Tibial nerve (tissue), 4 donors: ENCODE measurements around the gene CHRNG. TPM values are rescaled to one million over a fixed set of nuclear protein-coding genes. Genes with fewer than 3 reads are reported as not detected.

ENCODE experiments used
- DNase-seq, 2 donors: peaks; one replicate each; pipeline ENCODE4 v3.0.0-alpha.2; 2019; ENCODE audit warnings: low spot score in 2 of 2
- H3K27ac ChIP-seq, 4 donors: fragments of 200-600 bp; sonication (generic) in 3 of 4; one replicate each; pipeline ENCODE4 v1.5.1; 2017 to 2019; ENCODE audit warnings: mild to moderate bottlenecking in 1 of 4
- H3K27me3 ChIP-seq, 2 donors: fragments of 200-600 bp; sonication (generic) in 1 of 2; one replicate each; pipeline versions ENCODE4 v1.5.1 to v1.6.0; 2017 to 2019
- H3K36me3 ChIP-seq, 3 donors: fragments of 200-600 bp; sonication (generic); one replicate each; pipeline ENCODE4 v1.5.1; 2018 to 2019
- H3K4me1 ChIP-seq, 4 donors: fragments of 200-600 bp; sonication (generic) in 3 of 4; one replicate each; pipeline ENCODE4 v1.5.1; 2017 to 2019
- H3K4me3 ChIP-seq, 4 donors: fragments of 200-600 bp; sonication (generic) in 3 of 4; one replicate each; pipeline ENCODE4 v1.5.1; 2017 to 2019; ENCODE audit warnings: mild to moderate bottlenecking in 1 of 4, moderate library complexity in 1 of 4
- H3K9me3 ChIP-seq, 4 donors: fragments of 200-600 bp; sonication (generic) in 3 of 4; one replicate each; pipeline ENCODE4 v1.5.1; 2017 to 2019
- EP300 ChIP-seq, 2 donors: sonication (generic); formaldehyde crosslinking; IDR thresholded peaks; one replicate each; pipeline ENCODE4 v1.6.1; 2017; ENCODE audit warnings: antibody characterized with exemption in 2 of 2, mild to moderate bottlenecking in 1 of 2
- POLR2A ChIP-seq, 2 donors: fragments of 450-650 bp; IDR thresholded peaks; one replicate each; pipeline ENCODE4 v1.6.1; 2017; ENCODE audit warnings: antibody characterized with exemption in 2 of 2, mild to moderate bottlenecking in 2 of 2, moderate library complexity in 2 of 2
- WGBS, 2 donors: methylation state at CpG; one replicate each; pipeline ENCODE4 v1.1.5; 2018; 5-methylcytosine and 5-hydroxymethylcytosine counted together
- total RNA-seq, 4 donors: library from RNA; depleted of rRNA; stranded (reverse); fragments of >200 nt; gene quantifications; one replicate each; pipeline ENCODE4 v1.1.0, GENCODE V29; 2016
- TF ChIP-seq, protein P1 (sequence below), 5 experiments: fragments of 200-600 bp in 3 of 5; fragments of 450-650 bp in 2 of 5; sonication (generic) in 3 of 5; IDR thresholded peaks; one replicate each; pipeline ENCODE4 v1.5.1; 2016 to 2019; ENCODE audit warnings: antibody characterized with exemption in 5 of 5, mild to moderate bottlenecking in 3 of 5, moderate library complexity in 2 of 5

CHRNG gene
- total RNA-seq, 4 donors from 2014 or later = not detected

DNA sequence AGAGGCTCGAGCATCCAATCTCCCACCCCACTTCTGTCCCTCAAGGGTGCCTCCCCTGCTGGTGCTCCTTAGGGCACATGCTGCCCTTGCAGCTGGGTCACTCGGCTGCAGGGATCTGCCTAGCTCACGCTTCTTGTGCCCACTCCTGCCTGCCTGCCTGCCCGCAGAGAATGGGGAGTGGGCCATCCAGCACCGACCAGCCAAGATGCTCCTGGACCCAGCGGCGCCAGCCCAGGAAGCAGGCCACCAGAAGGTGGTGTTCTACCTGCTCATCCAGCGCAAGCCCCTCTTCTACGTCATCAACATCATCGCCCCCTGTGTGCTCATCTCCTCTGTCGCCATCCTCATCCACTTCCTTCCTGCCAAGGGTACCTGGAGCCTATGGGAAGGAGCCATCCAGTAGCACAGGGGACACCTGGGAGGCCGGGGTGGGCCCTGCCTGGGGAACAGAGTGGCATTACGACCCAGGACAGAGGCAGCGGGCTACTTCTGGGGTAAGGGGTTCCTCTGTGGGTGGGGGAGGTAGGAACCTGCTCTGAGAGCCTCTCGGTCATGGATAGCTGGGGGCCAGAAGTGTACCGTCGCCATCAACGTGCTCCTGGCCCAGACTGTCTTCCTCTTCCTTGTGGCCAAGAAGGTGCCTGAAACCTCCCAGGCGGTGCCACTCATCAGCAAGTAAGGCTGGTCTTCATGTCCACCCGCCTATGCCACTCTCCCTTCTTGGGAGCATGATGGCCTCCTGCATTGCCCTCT lies 3.4 kb downstream of the CHRNG start:
- Histone ChIP-seq H3K9me3 (peaks cover 0 to 11% (median 0%) of the 10 kb centered on the region in 4 donors), H3K27me3 (peaks cover 0 to 16% of the 10 kb centered on the region in 2 donors), H3K27ac (no peak overlapping the region), H3K36me3 (peaks cover 0 to 39% (median 0%) of the 10 kb centered on the region in 3 donors), H3K4me1 (peaks cover 0 to 5% (median 0%) of the 10 kb centered on the region in 4 donors), H3K4me3 (no peak overlapping the region)
- TF ChIP-seq POLR2A (IDR thresholded peaks at IDR 0.05) (no peak), EP300 (IDR thresholded peaks at IDR 0.05) (no peak)
- TF ChIP-seq, protein P1, sequence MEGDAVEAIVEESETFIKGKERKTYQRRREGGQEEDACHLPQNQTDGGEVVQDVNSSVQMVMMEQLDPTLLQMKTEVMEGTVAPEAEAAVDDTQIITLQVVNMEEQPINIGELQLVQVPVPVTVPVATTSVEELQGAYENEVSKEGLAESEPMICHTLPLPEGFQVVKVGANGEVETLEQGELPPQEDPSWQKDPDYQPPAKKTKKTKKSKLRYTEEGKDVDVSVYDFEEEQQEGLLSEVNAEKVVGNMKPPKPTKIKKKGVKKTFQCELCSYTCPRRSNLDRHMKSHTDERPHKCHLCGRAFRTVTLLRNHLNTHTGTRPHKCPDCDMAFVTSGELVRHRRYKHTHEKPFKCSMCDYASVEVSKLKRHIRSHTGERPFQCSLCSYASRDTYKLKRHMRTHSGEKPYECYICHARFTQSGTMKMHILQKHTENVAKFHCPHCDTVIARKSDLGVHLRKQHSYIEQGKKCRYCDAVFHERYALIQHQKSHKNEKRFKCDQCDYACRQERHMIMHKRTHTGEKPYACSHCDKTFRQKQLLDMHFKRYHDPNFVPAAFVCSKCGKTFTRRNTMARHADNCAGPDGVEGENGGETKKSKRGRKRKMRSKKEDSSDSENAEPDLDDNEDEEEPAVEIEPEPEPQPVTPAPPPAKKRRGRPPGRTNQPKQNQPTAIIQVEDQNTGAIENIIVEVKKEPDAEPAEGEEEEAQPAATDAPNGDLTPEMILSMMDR (IDR thresholded peaks at IDR 0.05) = no peak
- WGBS, 2 donors = 88 to 89% methylated on average over 19 to 20 of the region's 20 CpGs
- no peak for DNase-seq

DNA sequence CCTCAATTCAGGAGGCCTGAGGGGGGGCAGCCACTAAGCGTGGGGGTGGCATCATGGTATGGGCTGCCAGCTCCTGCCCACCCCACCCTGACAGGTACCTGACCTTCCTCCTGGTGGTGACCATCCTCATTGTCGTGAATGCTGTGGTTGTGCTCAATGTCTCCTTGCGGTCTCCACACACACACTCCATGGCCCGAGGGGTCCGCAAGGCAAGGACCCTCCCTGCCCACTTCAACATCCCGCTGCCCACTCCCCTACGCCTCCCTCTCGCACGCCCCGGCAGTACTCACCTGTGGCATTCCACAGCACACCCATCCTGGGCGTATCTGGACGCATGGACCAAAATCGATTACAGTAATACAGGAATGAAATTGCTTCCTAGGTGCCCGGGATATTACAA lies 4.0 kb downstream of the CHRNG start:
- no peak overlapping the region for H3K27ac ChIP-seq
- H3K36me3 ChIP-seq = peaks cover 0 to 41% (median 0%) of the 10 kb centered on the region in 3 donors
- peaks cover 0 to 11% (median 0%) of the 10 kb centered on the region in 4 donors for H3K9me3 ChIP-seq
- TF ChIP-seq, protein P1 (IDR thresholded peaks at IDR 0.05) = no peak
- TF ChIP-seq POLR2A (IDR thresholded peaks at IDR 0.05) = no peak
- TF ChIP-seq EP300 (IDR thresholded peaks at IDR 0.05) = no peak
- no peak for DNase-seq
- 90 to 95% methylated on average over 14 of the region's 14 CpGs for WGBS, 2 donors
- peaks cover 0 to 14% of the 10 kb centered on the region in 2 donors for H3K27me3 ChIP-seq
- H3K4me3 ChIP-seq = no peak overlapping the region
- H3K4me1 ChIP-seq = peaks cover 0 to 5% (median 0%) of the 10 kb centered on the region in 4 donors

DNA sequence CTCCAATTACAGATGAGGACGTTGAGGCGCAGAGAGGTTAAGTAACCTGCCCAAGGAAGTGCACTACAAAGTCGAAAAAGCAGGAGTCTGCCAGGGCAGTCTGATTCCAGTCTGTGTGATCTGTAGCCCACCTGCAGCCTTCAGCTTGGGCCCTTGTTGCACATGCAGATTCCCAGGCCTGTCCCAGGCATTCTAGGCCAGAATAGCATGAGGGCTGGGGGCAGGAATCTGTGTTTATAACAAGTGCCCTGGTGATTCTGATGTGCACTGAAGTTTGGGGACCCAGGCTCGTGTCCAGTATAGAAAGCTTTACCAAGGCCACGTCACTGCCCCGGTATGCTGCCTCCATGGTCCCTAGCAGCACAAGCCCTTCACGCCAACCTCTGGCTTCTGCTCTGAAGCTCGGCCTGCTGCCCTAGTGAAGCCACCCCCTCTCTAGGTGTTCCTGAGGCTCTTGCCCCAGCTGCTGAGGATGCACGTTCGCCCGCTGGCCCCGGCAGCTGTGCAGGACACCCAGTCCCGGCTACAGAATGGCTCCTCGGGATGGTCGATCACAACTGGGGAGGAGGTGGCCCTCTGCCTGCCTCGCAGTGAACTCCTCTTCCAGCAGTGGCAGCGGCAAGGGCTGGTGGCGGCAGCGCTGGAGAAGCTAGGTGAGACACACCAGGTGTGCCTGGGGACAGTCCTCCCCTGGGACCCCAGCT lies 4.6 kb downstream of the CHRNG start:
- H3K27ac ChIP-seq = no peak overlapping the region
- no peak overlapping the region for H3K4me3 ChIP-seq
- peaks cover 0 to 11% (median 0%) of the 10 kb centered on the region in 4 donors for H3K9me3 ChIP-seq
- 88% methylated on average over 9 to 10 of the region's 19 CpGs for WGBS, 2 donors
- TF ChIP-seq, protein P1 (IDR thresholded peaks at IDR 0.05) = no peak
- TF ChIP-seq EP300 (IDR thresholded peaks at IDR 0.05) (no peak), POLR2A (IDR thresholded peaks at IDR 0.05) (no peak)
- DNase-seq = no peak
- peaks cover 0 to 41% (median 0%) of the 10 kb centered on the region in 3 donors for H3K36me3 ChIP-seq
- H3K4me1 ChIP-seq = peaks cover 0 to 6% (median 0%) of the 10 kb centered on the region in 4 donors
- H3K27me3 ChIP-seq = peaks cover 0 to 11% of the 10 kb centered on the region in 2 donors

DNA sequence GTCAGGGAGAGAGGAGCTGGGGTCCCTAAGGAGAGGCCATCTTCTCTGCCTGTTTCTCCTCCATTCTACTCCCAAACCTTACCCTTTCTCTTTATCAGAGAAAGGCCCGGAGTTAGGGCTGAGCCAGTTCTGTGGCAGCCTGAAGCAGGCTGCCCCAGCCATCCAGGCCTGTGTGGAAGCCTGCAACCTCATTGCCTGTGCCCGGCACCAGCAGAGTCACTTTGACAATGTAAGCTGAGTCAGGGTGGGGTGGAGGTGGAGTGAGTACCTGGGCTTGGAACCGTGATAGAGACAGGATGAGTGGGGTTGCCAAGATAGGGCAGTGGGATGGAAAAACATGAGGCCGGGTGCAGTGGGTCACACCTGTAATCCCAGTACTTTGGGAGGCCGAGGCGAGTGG lies 5.2 kb downstream of the CHRNG start:
- TF ChIP-seq EP300 (IDR thresholded peaks at IDR 0.05) = no peak
- TF ChIP-seq, protein P1 (IDR thresholded peaks at IDR 0.05) = no peak
- no peak for TF ChIP-seq POLR2A (IDR thresholded peaks at IDR 0.05)
- Histone ChIP-seq H3K9me3 (peaks cover 0 to 11% (median 0%) of the 10 kb centered on the region in 4 donors), H3K36me3 (peaks cover 0 to 41% (median 0%) of the 10 kb centered on the region in 3 donors), H3K4me1 (peaks cover 0 to 12% (median 0%) of the 10 kb centered on the region in 4 donors), H3K27ac (no peak overlapping the region), H3K27me3 (peaks cover 0 to 5% of the 10 kb centered on the region in 2 donors), H3K4me3 (no peak overlapping the region)
- WGBS, 2 donors = 92 to 95% methylated on average over 6 of the region's 6 CpGs
- DNase-seq = no peak
